ENCODE measurements around the gene DPYD. TPM values are rescaled to one million over a fixed set of nuclear protein-coding genes. Genes with fewer than 3 reads are reported as not detected.

The DPYD gene
- total RNA-seq, 2 donors from 2014 or later, result 9.2 to 17.5 TPM

GRCh38 chr1:97069312-97069711, 851.5 kb downstream of the DPYD start:
- Histone ChIP-seq H3K4me1 (ENCODE audit: control insufficient read depth, insufficient read depth, low read length) (peaks cover 2% of the 10 kb centered on the region), H3K4me3 (ENCODE audit: low read length) (no peak overlapping the region), H3K9me3 (ENCODE audit: control insufficient read depth, low read length) (peaks cover 9% of the 10 kb centered on the region), H3K27ac (ENCODE audit: low read depth, low read length) (no peak overlapping the region), H3K9ac (ENCODE audit: extremely low read depth, low read length, poor library complexity, severe bottlenecking) (no peak overlapping the region), H3K27me3 (ENCODE audit: control insufficient read depth, insufficient read depth, low read length, poor library complexity, severe bottlenecking) (no peaks in the 10 kb centered on the region), H3K36me3 (ENCODE audit: control insufficient read depth, insufficient read depth, low read length) (no peaks in the 10 kb centered on the region)
- Mint-ChIP-seq H3K9me3 (peaks cover 6% of the 10 kb centered on the region), H3K4me3 (no peak overlapping the region), H3K27me3 (ENCODE audit: insufficient read depth) (no peaks in the 10 kb centered on the region), H3K27ac (no peak overlapping the region), H3K36me3 (ENCODE audit: low read depth) (no peaks in the 10 kb centered on the region), H3K4me1 (peaks cover 5% of the 10 kb centered on the region)
- WGBS, 2 experiments (ENCODE audit: insufficient coverage in 1 of 2, insufficient read length in 1 of 2), result 90 to 100% methylated on average over 1 to 2 of the region's 2 CpGs
- TF ChIP-seq, protein P1, sequence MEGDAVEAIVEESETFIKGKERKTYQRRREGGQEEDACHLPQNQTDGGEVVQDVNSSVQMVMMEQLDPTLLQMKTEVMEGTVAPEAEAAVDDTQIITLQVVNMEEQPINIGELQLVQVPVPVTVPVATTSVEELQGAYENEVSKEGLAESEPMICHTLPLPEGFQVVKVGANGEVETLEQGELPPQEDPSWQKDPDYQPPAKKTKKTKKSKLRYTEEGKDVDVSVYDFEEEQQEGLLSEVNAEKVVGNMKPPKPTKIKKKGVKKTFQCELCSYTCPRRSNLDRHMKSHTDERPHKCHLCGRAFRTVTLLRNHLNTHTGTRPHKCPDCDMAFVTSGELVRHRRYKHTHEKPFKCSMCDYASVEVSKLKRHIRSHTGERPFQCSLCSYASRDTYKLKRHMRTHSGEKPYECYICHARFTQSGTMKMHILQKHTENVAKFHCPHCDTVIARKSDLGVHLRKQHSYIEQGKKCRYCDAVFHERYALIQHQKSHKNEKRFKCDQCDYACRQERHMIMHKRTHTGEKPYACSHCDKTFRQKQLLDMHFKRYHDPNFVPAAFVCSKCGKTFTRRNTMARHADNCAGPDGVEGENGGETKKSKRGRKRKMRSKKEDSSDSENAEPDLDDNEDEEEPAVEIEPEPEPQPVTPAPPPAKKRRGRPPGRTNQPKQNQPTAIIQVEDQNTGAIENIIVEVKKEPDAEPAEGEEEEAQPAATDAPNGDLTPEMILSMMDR (conservative IDR thresholded peaks at IDR 0.05), result no peak
- no peak for DNase-seq

DNA sequence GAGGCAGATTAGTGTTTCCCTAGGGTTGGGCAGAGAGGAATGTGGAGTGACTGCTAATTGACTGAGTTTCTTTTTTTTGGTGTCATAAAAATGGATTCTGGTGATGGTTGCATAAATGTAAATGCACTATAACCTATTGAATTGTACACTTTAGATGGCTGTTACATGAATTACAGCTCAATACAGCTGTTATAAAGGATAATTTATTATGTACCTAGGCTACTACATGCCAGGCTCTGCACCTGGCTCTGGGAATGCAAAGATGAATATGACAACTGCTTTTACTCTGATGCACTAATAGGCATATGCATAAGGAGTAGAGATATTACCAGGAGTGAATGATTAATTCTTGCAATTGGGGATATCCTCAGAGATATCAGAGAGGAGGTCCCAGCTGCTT, 854.0 kb downstream of the DPYD start:
- no peak for DNase-seq
- Histone ChIP-seq H3K4me1 (ENCODE audit: control insufficient read depth, insufficient read depth, low read length) (peaks cover 1% of the 10 kb centered on the region), H3K27ac (ENCODE audit: low read depth, low read length) (no peak overlapping the region), H3K27me3 (ENCODE audit: control insufficient read depth, insufficient read depth, low read length, poor library complexity, severe bottlenecking) (no peaks in the 10 kb centered on the region), H3K36me3 (ENCODE audit: control insufficient read depth, insufficient read depth, low read length) (no peaks in the 10 kb centered on the region), H3K9ac (ENCODE audit: extremely low read depth, low read length, poor library complexity, severe bottlenecking) (no peak overlapping the region), H3K9me3 (ENCODE audit: control insufficient read depth, low read length) (peaks cover 18% of the 10 kb centered on the region), H3K4me3 (ENCODE audit: low read length) (no peak overlapping the region)
- Mint-ChIP-seq H3K9me3 (peaks cover 17% of the 10 kb centered on the region), H3K27me3 (ENCODE audit: insufficient read depth) (no peaks in the 10 kb centered on the region), H3K4me3 (no peak overlapping the region), H3K27ac (no peak overlapping the region), H3K36me3 (ENCODE audit: low read depth) (no peaks in the 10 kb centered on the region), H3K4me1 (peaks cover 3% of the 10 kb centered on the region)
- TF ChIP-seq, protein P1 (conservative IDR thresholded peaks at IDR 0.05), result no peak

DNA sequence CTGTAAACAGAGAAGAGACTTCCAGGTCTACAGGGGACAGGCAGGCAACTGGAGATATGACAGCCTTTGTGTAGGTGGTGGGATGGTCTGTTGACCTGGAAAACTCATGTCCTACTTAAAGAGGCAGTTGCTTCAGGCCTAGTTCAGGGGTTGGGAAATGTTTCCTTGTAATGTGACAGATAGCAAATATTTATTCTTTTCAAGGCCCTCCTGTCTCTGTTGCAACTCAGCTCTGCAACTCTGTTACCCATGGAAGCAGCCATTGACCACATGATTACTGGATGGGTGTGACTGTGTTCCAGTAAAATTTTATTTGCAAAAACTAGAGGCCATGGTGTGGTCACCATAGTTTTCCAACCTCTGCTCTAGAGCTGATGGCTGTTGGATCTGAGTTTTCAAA, 857.3 kb downstream of the DPYD start:
- no peak overlapping the region for H3K27ac ChIP-seq (ENCODE audit: low read depth, low read length)
- Mint-ChIP-seq H3K4me3 (no peak overlapping the region), H3K4me1 (no peaks in the 10 kb centered on the region), H3K36me3 (ENCODE audit: low read depth) (no peaks in the 10 kb centered on the region), H3K9me3 (peaks cover 30% of the 10 kb centered on the region), H3K27me3 (ENCODE audit: insufficient read depth) (no peaks in the 10 kb centered on the region), H3K27ac (no peak overlapping the region)
- H3K36me3 ChIP-seq (ENCODE audit: control insufficient read depth, insufficient read depth, low read length), result no peaks in the 10 kb centered on the region
- no peak for DNase-seq
- H3K9me3 ChIP-seq (ENCODE audit: control insufficient read depth, low read length), result peaks cover 35% of the 10 kb centered on the region
- TF ChIP-seq, protein P1 (conservative IDR thresholded peaks at IDR 0.05), result no peak
- no peak overlapping the region for H3K9ac ChIP-seq (ENCODE audit: extremely low read depth, low read length, poor library complexity, severe bottlenecking)
- H3K4me3 ChIP-seq (ENCODE audit: low read length), result no peak overlapping the region
- no peaks in the 10 kb centered on the region for H3K27me3 ChIP-seq (ENCODE audit: control insufficient read depth, insufficient read depth, low read length, poor library complexity, severe bottlenecking)
- H3K4me1 ChIP-seq (ENCODE audit: control insufficient read depth, insufficient read depth, low read length), result no peaks in the 10 kb centered on the region

Data from endodermal cell (in vitro differentiated cells).